NCI-H2029 (cell line): Measurements from ENCODE around the gene ALG14.
"Not testable (repeated sequence)": the region's sequence is repeated elsewhere in the genome, so short reads cannot be mapped to it uniquely, and the experiment has no call there.

Experiments used
- DNase-seq: peaks from one replicate; lab custom pipeline; 2025; lab: John Stamatoyannopoulos, UW

ALG14 gene

GRCh38 chr1:95086949-95087533 lies 14.3 kb upstream of the ALG14 start:
- no peak for DNase-seq

DNA sequence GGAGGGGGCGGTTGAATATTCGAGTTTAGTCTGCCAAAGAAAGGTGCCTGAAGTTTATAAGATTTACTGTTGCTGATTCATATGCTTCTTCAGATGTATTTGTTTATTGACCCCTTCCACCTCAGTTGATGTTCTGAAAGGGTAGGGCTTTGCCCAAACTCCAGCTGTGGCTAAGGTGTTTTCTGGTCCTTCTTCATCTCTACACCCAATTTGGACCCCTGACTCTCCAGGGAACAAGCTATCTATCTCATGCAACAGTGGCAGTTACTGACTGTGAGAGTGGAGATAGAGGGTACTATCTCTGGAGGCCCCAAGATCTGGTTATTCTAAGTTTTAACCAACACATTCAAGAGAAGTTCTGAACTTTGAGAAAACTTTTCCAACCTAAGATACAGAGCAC lies 12.6 kb upstream of the ALG14 start:
- no peak for DNase-seq

DNA sequence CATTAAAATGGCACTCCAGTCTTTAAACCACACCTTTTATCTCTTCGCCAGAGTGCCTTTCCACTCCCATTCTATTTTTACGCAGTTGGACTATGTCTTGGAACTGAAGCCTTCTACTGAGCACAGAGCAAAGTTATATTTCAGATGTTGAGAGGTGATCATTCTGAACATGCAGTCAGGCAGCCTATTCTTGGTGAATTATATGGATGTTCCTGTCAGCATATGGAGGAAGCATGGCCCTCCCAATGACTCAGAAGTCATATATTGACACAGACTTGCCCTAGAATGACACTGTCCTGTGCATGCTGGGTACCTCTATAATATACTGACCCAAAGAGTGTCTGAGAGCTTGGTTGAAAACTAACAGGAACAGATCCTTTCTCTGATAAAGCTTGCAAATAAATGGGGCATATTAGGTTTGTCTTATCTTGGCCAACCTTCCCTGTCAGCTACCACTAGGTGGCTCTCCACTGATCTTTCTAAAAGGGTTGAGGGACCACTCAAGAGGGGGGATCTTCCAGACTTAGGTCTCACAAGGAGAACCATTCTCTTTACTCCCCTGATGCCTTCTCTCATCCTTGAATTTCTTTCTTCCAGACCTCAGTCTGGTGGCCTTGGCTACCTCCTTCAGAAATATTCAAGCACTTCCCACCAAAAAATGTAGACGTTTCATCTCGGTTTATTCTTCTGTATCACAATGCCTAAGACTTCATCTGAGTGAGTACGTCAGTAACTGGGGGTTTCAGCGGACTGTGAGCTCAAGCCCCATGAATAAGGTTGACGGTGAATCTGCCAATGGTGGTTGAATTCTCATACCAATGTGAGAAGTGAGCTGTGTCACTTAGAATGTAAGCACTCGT lies 11.8 kb upstream of the ALG14 start:
- peak; percentile 28 for DNase-seq

DNA sequence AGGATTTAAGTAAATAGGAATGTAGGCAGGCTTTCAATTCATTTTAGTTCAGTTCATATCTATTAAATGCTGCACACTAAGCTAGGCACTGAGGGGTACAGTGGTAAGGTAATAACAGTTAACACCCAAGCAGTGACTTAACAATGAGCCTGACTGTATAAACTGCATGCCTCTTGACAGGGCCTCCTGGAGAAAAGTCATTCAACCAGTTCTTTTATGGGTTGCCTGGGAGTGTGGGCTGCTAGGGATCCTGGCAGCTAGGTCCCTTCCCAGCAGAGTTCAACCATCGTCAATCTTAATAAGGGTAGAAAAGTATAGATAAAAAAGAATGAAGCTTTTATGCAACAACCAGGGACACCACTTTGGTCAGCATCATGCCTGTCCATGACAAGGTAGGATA lies 8.1 kb upstream of the ALG14 start:
- no peak for DNase-seq

GRCh38 chr1:95080446-95080845 lies 7.7 kb upstream of the ALG14 start:
- DNase-seq = no peak

DNA sequence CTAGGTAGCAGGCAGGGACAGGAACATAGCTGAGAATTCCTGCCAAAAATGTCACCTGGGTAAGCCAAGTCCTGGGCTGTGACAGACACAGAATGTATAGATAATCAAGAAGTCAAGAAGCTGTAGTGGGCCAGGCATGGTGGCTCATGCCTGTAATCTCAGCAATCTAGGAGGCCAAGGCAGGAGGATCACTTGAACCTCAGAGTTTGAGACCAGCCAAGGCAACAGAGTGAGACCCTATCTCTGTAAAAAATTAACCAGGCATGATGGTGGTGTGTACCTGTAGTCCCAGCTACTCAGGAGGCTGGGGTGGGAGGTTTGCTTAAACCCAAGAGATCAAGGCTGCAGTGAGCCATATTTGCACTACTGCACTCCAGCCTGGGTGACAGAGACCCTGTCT lies 3.3 kb upstream of the ALG14 start:
- DNase-seq = no peak

GRCh38 chr1:95073446-95073845 lies 695 bp upstream of the ALG14 start:
- DNase-seq = no peak

DNA sequence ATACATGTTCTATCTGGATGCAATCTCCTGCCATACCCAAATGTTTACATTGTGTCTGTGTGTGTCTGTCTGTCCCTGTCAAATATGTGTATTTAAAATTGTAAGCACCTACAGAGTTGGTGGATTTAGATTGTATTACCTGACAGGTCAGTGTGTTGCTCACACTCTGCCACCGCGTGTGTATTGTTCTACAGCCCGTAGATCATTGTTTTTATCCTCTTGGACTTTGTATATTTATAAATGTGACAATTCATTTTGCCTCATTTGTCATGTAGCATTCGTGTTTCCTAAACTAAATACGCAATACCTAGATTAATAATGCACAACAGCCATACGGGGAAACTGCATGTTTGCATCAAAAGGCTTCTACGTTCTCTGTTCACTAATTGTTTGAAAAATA lies 634 bp downstream of the ALG14 start:
- DNase-seq = no peak

DNA sequence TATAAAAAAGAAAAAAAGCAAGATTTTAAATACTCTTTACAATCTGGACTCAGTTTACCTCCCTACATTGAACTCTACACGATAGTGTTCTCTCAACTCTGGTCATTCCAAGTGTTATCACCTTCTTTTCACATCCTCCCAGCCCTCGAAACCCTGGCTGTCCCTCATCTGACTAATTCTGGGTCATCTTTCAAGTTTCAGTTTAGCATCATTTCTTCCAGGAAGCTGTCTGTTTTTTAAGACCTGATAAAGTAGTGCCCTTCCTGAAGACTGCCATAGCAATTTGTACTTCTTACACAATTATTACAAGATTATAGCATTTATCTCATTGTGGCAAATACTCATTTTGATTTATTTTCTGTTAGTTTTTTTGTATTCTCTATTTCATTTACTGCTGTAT lies 1.2 kb downstream of the ALG14 start:
- DNase-seq = no peak

GRCh38 chr1:95069710-95070093 lies 3.0 kb downstream of the ALG14 start:
- DNase-seq = no peak

DNA sequence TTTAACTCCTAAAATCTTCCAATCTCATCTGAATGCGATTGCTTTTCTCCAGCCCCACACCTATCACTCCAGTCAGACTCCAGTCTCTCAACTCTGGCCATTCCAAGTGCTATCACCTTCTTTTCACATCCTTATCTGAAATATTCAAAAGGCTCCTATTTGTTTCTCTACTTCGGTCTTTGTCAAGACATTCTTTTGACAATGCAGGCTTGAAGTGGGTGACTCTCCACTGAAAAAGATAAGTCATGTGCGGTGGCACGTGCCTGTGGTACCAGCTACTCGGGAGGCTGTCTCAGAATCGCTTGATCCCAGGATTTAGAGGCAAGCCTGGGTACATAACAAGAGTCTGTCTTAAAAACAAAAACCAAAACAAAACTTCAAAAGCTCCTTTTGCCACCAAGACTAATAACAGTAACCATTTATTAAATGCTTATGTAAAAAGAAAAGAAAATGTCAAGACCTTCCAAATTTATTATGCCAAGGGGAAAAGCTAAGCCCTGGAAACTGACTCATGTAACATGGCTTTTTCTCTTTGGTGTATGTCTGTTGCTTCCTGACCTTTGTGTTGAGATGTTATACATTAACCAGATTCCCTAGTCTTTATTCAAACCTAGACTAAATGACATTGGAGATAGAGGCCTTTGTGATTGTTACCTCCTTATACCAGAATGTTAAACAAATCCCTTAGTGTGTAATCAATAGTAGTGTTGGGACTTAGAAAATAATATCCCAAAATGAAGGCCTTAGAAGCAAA lies 3.6 kb downstream of the ALG14 start:
- no peak for DNase-seq

- no peak for DNase-seq
These were observed 5.2 kb downstream of the ALG14 start for GRCh38 chr1:95067568-95067967.

- peak; percentile 50 for DNase-seq
These were observed 5.7 kb downstream of the ALG14 start for GRCh38 chr1:95067062-95067461.

DNA sequence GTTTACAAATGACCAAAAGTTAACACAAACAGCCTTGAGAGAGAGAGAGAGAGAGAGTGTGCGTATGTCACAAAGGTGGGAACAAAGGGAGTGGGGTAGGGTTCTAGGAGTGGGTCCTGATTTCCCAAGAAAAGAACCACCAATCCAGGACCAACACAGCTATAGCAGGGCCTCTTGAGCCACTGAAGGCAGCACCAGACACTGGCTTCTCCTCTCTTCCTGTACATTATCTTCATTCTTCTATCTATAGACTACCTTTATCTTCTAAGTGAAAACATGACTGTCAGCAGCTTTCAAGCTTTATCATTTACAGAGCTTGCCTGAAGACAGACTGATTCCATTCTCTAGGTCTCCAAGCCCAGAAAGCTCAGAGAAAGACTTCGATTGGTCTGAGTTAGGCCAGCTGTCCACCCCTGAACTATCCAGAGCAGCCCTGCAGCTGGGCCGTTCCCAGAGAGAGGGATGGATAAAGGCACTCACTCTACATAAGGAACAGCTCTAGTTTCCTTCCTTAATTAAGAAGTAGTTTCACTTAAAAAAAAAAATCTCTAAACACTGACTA lies 11.2 kb downstream of the ALG14 start:
- DNase-seq = no peak

DNA sequence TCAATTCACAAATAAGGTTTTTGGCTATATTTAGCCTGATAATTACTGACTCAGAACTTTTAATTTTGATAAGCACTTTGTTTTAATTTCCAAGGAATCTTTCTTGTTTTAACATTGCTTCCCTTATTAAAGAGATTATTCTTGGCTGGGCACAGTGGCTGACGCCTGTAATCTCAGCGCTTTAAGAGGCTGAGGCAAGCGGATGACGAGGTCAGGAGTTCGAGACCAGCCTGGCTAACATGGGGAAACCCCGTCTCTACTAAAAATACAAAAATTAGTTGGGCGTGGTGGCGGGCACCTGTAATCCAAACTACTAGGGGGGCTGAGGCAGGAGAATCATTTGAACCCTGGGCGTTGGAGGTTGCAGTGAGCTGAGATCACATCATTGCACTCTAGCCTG lies 13.8 kb downstream of the ALG14 start:
- no peak for DNase-seq

DNA sequence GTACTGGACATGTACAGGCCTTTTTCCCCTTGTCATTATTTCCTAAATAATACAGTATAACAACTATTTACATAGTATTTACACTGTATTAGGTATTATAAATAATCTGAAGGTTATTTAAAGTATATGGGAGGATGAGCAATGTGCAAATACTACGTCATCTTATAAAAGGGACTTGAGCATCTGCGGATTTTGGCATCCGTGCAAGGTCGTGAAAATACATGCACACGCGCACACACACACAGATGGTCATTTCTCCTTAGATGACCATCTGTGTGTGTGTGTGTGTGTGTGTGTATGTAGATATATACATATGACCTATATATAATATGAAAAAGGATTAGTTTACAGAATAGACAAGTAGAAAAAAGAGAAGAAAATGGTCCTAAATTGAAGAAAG lies 15.4 kb downstream of the ALG14 start:
- no peak for DNase-seq

GRCh38 chr1:95049935-95050334 lies 22.8 kb downstream of the ALG14 start:
- DNase-seq = peak; percentile 54

DNA sequence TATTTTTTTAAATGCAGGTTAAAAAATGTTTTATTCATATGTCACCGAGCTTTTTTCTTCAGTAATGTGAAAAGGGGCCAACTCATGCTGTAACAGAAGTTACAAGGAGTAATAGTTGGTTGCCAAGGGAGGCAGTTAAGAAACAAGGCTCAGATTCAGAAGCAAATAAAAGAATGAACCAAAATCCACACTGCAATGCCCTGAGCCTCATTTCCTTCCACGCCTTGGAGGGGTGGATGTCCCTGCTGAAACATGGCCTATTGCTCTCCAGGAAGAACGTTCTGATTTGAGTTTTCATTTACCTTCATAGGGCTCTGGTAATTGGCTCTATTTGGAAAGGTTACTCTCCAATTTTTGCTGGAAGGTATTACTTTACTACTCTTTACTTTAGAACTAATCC lies 24.4 kb downstream of the ALG14 start:
- DNase-seq = no peak

DNA sequence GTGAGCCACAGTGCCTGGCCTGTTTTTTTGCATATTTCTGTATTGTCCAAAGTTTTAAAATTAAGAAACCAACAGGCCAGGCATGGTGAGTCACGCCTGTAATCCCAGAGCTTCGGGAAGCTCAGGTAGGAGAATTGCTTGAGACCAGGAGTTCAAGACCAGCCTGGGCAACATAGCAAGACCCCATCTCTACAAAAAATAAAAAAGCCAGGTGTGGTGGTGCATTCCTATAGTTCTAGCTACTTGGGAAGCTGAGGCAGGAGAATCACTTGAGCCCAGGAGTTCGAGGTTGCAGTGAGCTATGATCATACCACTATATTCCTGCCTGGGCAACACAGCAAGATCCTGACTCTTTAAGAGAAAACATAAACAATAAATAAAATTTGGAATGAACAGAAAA lies 25.1 kb downstream of the ALG14 start:
- DNase-seq = not testable (repeated sequence)

GRCh38 chr1:95046359-95046758 lies 26.4 kb downstream of the ALG14 start:
- DNase-seq = no peak

DNA sequence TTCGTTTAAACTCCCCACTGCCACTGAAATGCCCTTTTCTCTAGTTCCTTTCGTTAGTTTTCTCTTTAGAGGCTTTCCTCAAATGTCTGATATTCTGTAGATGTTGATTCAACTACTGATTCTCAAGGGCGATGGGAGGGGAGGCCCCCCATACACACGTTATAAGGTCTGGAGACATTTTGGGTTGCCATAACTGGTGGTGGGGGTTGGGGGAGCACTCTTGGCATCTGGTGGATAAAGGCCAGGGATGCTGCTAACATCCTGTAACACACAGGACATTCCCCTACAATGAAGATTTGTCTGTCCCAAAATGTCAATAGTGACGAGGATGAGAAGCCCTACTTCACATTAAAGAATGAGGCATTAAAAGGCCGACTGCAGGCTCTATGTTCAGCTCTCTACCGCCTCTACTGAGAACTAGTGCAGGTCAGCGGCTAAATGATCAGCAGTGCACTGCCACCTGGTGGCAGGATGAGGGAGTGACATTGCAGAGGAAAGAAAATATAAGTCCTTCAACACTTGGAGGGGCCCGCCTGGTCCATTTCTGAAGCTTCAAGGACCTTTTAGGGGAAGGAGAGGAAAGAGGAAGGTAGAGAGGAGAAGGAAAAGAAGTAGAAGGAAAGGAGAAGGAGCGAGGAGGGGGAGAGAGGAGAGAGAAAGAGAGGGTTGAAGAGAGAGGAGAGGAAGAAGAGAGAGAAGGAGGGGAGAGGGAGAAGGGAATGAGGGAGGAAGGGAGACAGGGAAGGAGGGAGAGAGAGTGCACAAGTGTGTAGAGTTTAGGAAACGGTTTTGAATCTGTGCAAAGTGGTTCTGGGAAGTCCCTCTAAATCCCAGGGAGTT lies 29.4 kb downstream of the ALG14 start:
- DNase-seq = peak; percentile 73

DNA sequence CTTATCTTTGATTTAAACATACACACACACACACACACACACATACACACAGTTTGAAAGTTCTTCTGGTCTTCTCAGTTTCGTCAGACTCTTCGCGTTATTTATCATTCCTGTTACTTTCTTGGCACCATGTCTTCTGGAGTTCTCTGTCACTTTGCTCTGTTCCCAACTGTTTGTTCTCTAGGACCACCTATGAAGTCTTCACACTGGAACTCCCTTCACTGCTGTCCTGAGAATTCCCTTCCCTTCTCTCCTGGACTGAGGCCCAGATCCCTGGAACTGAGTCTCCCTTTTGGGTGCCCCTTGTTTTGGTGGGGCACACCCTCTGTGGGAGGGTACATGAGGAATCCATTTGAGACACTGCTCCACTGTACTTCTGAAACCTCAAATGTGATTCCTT lies 30.5 kb downstream of the ALG14 start:
- no peak for DNase-seq
